Naive thymus-derived CD8-positive, alpha-beta T cell (primary cell): Measurements from ENCODE around the gene WFS1. TPM values are rescaled to one million over a fixed set of nuclear protein-coding genes. Genes with fewer than 3 reads are reported as not detected.

Experiments
- ATAC-seq, 2 donors: fragments of 150-1000 bp; cut with Tn5 transposase in 1 of 2; sonication (Bioruptor Pico), chemical (Tn5 transposase) in 1 of 2; 1 replicate in 1 of 2; 2 replicates in 1 of 2; pipeline ENCODE4 v1.10.0; 2021; ENCODE audit warnings: mild to moderate bottlenecking in 2 of 2, moderate library complexity in 2 of 2
- POLR2A ChIA-PET: fragments of 350-600 bp; sonication (Branson Sonifier 250); formaldehyde crosslinking; loops from one replicate; lab custom pipeline; 2021; ENCODE audit warnings: antibody characterized with exemption; lab: Charles Lee
- DNase-seq, 10 donors: peaks; one replicate each; pipeline versions ENCODE4 v3.0.0 to v3.0.0-alpha.2; 2020 to 2022
- H3K27ac Mint-ChIP-seq, 10 donors: one replicate each; pipeline ENCODE4 v1.8.0; 2020 to 2022; ENCODE audit warnings: mild to moderate bottlenecking in 10 of 10, mixed read lengths in 10 of 10, moderate library complexity in 4 of 10, inconsistent platforms in 1 of 10
- H3K27me3 Mint-ChIP-seq, 5 donors: one replicate each; pipeline ENCODE4 v1.8.0; 2021 to 2022; ENCODE audit warnings: mixed read lengths in 5 of 5
- H3K36me3 Mint-ChIP-seq, 3 donors: one replicate each; pipeline ENCODE4 v1.8.0; 2020 to 2022; ENCODE audit warnings: mixed read lengths in 3 of 3, mild to moderate bottlenecking in 2 of 3, inconsistent platforms in 1 of 3
- H3K4me1 Mint-ChIP-seq, 4 donors: one replicate each; pipeline ENCODE4 v1.8.0; 2021 to 2022; ENCODE audit warnings: mixed read lengths in 4 of 4
- H3K4me3 Mint-ChIP-seq, 10 donors: one replicate each; pipeline ENCODE4 v1.8.0; 2020 to 2022; ENCODE audit warnings: mild to moderate bottlenecking in 10 of 10, mixed read lengths in 10 of 10, moderate library complexity in 6 of 10, inconsistent platforms in 1 of 10
- H3K9me3 Mint-ChIP-seq, 9 donors: one replicate each; pipeline ENCODE4 v1.8.0; 2020 to 2022; ENCODE audit warnings: mixed read lengths in 9 of 9, mild to moderate bottlenecking in 3 of 9, inconsistent platforms in 1 of 9, moderate library complexity in 1 of 9
- polyA plus RNA-seq, 3 donors: library from polyadenylated mRNA; unstranded; fragments of 300-500 nt; fragmentation: Illumina TruSeq; gene quantifications; one replicate each; pipeline ENCODE4 v1.2.3, GENCODE V29; 2021
- total RNA-seq, 8 experiments: library from RNA in 2 of 8; stranded (reverse) in 2 of 8; gene quantifications; one replicate each; pipeline ENCODE4 v1.2.3 and lab custom pipeline; 2021 to 2026

WFS1 gene
- total and polyA plus RNA-seq, 5 experiments from 2014 or later, result 2.9 to 5.9 (median 4.8) TPM

DNA sequence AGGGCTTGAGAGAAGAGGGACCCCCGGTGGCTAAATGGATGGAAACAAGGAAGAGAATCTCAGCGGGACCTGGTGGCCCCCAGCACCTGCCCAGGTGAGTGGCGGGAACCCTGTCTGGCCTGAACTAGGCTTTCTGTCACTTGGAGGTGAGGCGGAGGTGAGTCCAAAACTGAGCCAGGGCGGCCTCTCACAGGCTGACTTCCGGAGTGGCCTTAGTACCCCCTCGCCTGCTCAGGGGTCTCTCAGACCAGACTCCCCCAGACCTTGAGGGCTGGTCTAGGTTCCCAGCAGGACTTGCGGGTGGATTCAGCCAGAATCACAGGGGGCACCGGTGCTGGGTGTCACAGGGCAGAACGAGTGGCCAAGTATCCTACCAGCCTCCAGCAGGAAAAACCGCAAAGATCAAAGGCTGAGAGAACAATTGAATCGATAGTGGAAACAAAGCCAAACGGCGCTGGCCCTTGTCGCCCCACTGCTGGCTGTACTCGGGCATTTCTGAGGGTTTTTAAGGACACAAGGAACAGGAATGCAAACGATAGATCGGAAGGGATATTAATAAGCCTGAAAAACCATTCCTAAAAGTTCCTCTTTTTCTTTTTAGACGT is 67.8 kb downstream of the WFS1 start:
- ATAC-seq (no peak), DNase-seq (no peak)
- Mint-ChIP-seq H3K36me3 (peaks cover 0 to 4% (median 0%) of the 10 kb centered on the region in 3 donors), H3K9me3 (peaks cover 0 to 15% (median 0%) of the 10 kb centered on the region in 9 donors), H3K4me1 (peaks cover 11 to 22% (median 17%) of the 10 kb centered on the region in 4 donors), H3K4me3 (peak overlapping the region in 2 of 10 donors; percentile 55 to 76), H3K27ac (no peak overlapping the region), H3K27me3 (peaks cover 22 to 75% (median 63%) of the 10 kb centered on the region in 5 donors)
- POLR2A ChIA-PET, result no interaction called here

DNA sequence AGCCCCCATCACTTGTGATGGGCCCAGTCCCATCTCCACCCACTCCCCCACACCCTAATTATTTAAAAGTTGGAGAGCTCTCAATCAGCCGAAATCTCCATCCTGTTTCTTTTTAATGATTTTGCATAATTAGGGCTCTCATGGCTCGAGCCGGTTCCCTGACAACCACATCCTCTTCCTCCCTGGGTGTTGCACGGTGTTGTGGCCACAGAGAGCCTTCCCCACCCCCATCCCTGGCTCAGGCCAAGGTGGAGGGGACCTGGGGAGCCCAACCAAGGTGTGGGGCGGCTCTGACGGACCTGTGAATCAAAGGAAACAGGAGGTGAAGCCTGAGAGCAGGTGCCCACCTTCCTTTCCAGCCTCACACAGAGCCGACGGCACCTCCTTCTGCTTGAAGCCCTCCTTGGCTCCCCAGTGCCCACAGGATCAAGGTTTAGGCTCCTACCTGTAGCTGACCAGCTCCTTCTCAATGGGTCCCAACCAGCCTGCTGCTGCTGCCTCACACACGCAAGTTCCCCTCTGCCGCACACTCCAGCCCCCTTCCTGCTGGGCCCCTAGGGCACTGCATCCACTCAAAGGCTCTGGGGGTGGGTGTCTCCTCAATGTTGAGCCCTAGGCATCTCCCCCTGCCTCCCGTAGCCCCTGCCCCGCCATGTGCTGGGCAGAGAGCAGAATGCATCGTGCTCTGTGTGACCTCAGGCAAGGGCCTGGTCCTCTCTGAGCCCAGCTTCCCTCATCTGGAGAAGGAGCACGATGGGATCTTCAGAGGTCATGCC is 68.7 kb downstream of the WFS1 start:
- Mint-ChIP-seq H3K36me3 (no peaks in the 10 kb centered on the region), H3K4me1 (peaks cover 9 to 22% (median 17%) of the 10 kb centered on the region in 4 donors), H3K4me3 (peak overlapping the region in 7 of 10 donors; percentile 1 to 76 (median 24)), H3K9me3 (peaks cover 0 to 10% (median 0%) of the 10 kb centered on the region in 9 donors), H3K27me3 (peaks cover 19 to 68% (median 60%) of the 10 kb centered on the region in 5 donors), H3K27ac (peak overlapping the region in 1 of 10 donors; percentile 31)
- POLR2A ChIA-PET, result no interaction called here
- ATAC-seq (no peak), DNase-seq (no peak)

DNA sequence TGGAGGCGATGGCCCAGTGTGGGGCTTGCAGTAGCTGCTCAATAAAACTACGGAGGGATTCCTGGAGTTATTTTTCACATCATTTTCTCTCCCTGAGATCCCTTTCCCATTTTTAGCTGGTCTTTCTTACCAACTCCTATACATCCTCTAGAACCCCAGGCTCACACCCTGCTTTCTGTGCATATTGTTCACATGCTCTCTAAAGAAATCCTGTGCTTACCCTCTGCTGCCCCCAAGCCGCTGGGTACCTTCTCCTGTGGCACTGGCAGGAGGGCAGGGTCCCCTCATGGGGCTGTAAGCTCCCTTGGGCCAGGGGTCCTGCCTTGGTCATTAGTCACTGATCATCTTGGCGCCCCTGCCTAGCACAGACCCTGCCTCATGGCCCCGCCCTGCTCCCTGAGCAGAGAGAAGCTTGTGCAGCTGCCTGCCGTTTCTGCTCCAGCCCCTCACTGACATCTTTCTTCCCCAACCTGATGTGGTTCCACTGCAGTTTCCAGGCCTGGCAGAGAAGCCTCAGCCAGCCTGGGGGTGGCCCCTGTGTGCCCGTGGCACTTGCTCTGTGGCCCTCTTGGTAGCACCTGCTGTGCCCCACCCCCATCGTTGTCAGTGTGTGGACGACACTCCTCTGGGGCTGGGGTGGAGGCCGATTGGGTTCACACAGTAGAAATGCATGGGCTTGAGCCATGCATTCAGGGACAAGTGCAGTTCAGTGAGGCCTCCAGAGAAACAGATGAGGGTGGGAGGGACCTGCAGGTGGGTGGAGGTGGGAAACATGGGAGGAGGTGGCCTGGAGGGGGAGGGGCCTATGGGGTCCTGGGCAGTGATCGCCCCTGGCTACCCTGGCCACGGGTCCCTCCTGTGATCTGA is 69.5 kb downstream of the WFS1 start:
- Mint-ChIP-seq H3K36me3 (no peaks in the 10 kb centered on the region), H3K4me1 (peaks cover 9 to 22% (median 17%) of the 10 kb centered on the region in 4 donors), H3K27ac (peak overlapping the region in 1 of 10 donors; percentile 24), H3K9me3 (peaks cover 0 to 3% (median 0%) of the 10 kb centered on the region in 9 donors), H3K4me3 (no peak overlapping the region), H3K27me3 (peaks cover 19 to 62% (median 56%) of the 10 kb centered on the region in 5 donors)
- POLR2A ChIA-PET, result no interaction called here
- no peak for DNase-seq
- no peak for ATAC-seq

DNA sequence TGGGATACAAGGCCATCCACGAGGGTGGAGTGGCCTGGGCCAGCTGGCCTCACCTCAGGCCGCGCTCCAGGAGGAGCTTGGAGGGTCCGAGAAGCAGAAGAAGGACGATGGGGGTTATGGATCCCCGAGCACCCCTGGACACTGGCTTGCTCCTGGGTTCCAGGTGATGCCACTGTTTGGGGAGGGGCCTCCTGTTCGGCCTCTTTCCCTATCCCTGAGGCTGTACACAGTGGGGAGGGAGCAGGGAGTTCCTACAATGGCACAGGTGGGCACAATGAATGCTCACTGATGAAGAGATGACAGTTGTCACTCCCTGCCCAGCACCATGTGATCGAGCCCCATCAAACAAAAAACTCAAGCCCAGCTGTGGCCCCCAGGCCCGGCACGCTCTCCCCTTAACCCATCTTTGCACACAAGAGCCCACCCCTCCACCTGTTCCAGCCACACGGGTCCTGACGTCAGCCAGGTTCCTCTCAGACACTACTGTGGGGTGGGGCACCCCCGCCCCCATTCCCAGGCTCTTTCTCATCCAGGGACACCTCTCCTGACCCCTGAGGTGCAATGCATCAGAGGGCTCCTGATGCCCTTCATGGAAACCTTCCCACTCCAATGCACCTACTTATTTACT is 70.3 kb downstream of the WFS1 start:
- DNase-seq, result no peak
- POLR2A ChIA-PET, result no interaction called here
- Mint-ChIP-seq H3K27ac (peak overlapping the region in 1 of 10 donors; percentile 19), H3K36me3 (no peaks in the 10 kb centered on the region), H3K4me1 (peaks cover 9 to 22% (median 17%) of the 10 kb centered on the region in 4 donors), H3K4me3 (no peak overlapping the region), H3K27me3 (peaks cover 17 to 56% (median 52%) of the 10 kb centered on the region in 5 donors), H3K9me3 (no peaks in the 10 kb centered on the region)
- ATAC-seq, result no peak

DNA sequence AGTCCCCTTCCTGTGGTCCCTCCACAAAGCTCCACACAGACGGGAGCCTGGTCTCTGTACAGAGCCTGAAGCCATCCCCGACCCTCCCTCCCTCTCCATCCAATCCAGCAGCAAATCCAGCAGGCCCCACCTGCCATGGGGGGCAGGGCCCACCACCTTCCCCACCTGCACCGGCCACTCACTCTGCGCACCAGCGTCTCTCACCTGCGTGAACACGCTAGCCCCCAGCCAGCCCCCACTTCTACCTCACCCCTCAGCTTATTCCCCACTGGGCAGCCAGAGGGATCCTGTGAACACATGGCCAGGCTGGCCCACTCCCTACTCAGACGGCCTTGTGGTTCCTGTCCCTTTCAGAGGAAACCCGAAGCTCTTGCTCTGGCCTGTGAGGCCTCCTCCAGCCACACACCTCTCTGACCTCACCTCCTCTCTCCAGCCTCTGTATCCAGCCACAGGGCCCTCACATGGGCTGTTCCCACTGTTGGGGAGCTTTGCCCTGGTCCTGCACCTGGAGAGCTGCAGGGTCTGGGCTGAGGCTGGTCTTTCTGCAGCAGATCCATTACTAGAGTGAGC is 70.9 kb downstream of the WFS1 start:
- DNase-seq (no peak), ATAC-seq (no peak)
- Mint-ChIP-seq H3K9me3 (no peaks in the 10 kb centered on the region), H3K27ac (peak overlapping the region in 1 of 10 donors; percentile 19), H3K4me1 (peaks cover 9 to 22% (median 17%) of the 10 kb centered on the region in 4 donors), H3K27me3 (peaks cover 12 to 50% (median 47%) of the 10 kb centered on the region in 5 donors), H3K36me3 (no peaks in the 10 kb centered on the region), H3K4me3 (no peak overlapping the region)
- POLR2A ChIA-PET, result no interaction called here

DNA sequence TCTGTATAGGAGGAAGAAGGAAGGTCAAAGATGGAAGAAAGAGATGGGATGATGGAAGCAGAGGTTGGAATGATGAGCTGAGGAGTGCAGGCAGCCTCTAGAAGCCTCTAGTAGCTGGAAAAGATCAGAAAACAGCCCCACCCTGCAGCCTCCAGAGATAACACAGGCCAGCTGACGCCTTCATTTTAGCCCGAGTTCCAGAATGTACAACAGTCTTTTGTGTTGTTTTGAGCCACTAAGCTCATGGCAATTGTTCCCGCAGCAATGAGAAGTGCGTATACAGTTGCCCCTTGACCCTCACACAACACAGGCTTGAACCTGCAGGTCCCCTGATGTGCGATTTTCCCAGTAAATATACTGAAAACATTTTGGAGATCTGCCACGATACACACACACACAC is 72.0 kb downstream of the WFS1 start:
- H3K27ac Mint-ChIP-seq, result no peak overlapping the region
- H3K4me3 Mint-ChIP-seq, result no peak overlapping the region
- POLR2A ChIA-PET, result interaction anchor here (0.7 kb wide), 1 partner anchor 8 kb away, joined by 4 read pairs; no protein-coding TSS in a partner anchor
- DNase-seq (no peak), ATAC-seq (no peak)
- H3K27me3 Mint-ChIP-seq, result peaks cover 12 to 52% (median 46%) of the 10 kb centered on the region in 5 donors
- peaks cover 9 to 22% (median 17%) of the 10 kb centered on the region in 4 donors for H3K4me1 Mint-ChIP-seq
- peaks cover 0 to 2% (median 0%) of the 10 kb centered on the region in 9 donors for H3K9me3 Mint-ChIP-seq
- no peaks in the 10 kb centered on the region for H3K36me3 Mint-ChIP-seq

DNA sequence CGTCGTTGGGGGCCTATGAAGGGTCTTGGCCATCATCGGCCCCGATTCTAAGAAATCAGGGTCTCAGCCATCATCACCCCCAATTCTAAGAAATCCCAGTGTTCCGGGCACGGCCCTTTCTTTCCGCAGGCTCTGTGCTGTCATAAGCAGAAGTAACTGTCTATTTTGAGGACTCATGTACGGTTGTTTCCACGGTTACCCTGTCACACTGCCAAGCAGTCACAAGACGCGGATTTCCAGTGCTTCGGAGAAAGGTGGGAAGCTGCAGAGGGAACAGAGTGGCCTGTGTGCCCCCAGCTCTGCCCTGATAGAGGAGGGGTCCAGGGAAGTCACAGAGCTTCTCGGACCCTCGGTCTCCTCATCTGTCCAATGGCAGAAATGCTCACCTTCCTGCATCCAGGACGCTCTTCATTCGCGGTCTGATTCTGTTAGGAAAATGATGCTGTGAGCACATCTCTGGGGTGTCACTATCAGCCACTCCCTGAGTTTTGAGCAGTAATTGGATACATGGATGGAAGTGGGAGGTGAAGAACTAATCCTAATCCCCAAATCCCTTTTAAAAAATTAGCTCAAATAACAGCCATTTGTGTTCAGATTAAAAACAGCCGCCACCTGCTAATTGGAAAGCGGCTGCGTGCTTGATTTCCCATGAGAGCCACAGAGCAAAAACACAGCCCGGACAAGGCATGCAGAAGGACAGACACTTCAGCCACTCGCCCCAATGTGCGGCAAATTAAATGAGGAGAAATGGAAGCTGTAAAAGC is 73.1 kb downstream of the WFS1 start:
- Mint-ChIP-seq H3K9me3 (peaks cover 0 to 2% (median 0%) of the 10 kb centered on the region in 9 donors), H3K4me1 (peaks cover 8 to 15% (median 11%) of the 10 kb centered on the region in 4 donors), H3K4me3 (no peak overlapping the region), H3K27ac (peak overlapping the region in 1 of 10 donors; percentile 4), H3K36me3 (no peaks in the 10 kb centered on the region), H3K27me3 (peaks cover 9 to 44% (median 36%) of the 10 kb centered on the region in 5 donors)
- POLR2A ChIA-PET, result interaction anchor here (0.7 kb wide), 1 partner anchor 9 kb away, joined by 4 read pairs; no protein-coding TSS in a partner anchor
- no peak for DNase-seq
- ATAC-seq, result no peak

DNA sequence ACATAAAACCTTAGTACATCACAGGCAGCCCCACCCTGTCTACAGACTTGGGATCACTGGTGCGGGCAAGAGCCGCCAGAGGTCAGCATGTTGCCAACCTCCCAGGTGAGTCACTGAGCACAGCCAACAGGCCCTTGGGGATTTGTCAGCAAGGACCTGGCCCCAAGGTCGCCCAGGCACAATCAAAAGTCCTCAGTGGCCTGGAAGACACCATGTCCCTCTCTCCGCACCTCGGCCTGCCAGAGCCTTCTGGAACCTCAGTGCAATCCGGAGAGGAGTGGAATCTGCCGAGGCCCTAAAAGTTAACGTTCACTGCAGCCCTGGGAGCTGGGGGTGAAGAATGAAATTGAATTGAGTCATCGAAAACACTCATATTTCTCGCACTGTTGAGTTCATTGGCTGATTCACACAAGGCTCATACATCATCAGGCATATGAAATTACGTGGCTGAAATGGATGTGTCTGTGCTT is 74.3 kb downstream of the WFS1 start:
- POLR2A ChIA-PET, result no interaction called here
- H3K4me1 Mint-ChIP-seq, result peaks cover 0 to 4% (median 1%) of the 10 kb centered on the region in 4 donors

DNA sequence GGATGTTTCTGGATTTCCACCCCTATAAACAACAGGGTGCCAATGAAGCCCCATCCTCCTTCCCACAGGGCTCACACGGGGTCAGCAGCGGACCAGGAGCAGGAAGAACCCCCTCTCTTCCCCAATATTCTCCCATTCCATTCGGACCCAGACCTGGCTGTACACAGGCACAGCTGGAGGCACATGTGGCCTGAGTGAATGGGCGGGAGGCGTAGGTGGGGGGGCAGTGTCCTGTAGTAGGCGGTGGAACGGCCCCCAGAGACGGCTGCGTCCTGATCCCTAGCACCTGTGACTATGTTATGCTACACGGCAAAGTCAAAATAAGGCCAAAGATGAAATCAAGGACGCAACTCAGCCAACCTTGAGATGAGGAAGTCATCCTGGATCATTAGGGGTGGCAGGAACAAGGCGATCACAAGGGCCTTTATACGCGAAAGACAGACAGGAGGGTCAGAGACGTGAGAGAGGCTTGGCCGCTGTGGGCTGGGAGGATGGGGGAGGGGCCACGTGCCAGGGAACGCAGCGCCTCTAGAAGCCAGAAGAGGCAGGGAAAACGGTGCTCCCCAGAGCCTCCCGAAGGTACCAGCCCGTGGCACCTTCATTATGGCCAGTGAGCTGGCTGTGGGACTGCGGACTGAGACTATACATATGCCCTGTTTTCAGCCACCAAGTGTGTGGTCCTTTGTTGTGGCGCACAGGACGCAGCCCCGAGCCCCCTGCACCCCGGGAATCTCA is 75.6 kb downstream of the WFS1 start:
- H3K4me1 Mint-ChIP-seq, result no peaks in the 10 kb centered on the region
- ATAC-seq, result no peak
- peaks cover 0 to 2% (median 0%) of the 10 kb centered on the region in 9 donors for H3K9me3 Mint-ChIP-seq
- H3K4me3 Mint-ChIP-seq, result no peak overlapping the region
- H3K27ac Mint-ChIP-seq, result no peak overlapping the region
- no peaks in the 10 kb centered on the region for H3K36me3 Mint-ChIP-seq
- H3K27me3 Mint-ChIP-seq, result peaks cover 3 to 32% (median 27%) of the 10 kb centered on the region in 5 donors
- DNase-seq, result no peak
- POLR2A ChIA-PET, result no interaction called here

More for the DNA sequence above, 74.3 kb downstream of the WFS1 start:
- ATAC-seq (no peak), DNase-seq (no peak)
- H3K9me3 Mint-ChIP-seq, result peaks cover 0 to 2% (median 0%) of the 10 kb centered on the region in 9 donors
- H3K27me3 Mint-ChIP-seq, result peaks cover 3 to 38% (median 30%) of the 10 kb centered on the region in 5 donors
- H3K4me3 Mint-ChIP-seq, result no peak overlapping the region
- no peaks in the 10 kb centered on the region for H3K36me3 Mint-ChIP-seq
- H3K27ac Mint-ChIP-seq, result no peak overlapping the region

DNA sequence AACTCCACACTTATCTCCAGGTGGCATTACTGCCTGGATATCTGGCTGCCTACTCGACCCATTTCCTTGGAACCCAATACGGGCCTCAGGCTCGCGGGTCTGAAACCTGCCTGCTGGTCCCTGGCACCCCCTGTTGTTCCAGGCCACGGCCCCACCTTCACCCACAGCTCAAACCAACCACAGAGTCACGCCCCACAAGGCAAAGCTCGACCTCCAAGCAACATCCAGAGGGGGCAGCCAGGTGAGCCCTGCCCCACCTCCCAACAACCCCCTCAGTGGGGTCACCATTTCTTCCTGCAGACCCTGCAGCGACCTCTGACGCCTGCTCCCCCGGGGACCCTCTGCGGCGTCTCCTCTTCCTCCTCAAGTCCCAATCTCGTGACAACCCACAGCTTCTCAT is 76.2 kb downstream of the WFS1 start:
- peaks cover 0 to 2% (median 0%) of the 10 kb centered on the region in 9 donors for H3K9me3 Mint-ChIP-seq
- ATAC-seq (no peak), DNase-seq (no peak)
- POLR2A ChIA-PET, result no interaction called here
- H3K27ac Mint-ChIP-seq, result no peak overlapping the region
- peaks cover 3 to 27% (median 25%) of the 10 kb centered on the region in 5 donors for H3K27me3 Mint-ChIP-seq
- H3K4me3 Mint-ChIP-seq, result no peak overlapping the region
- no peaks in the 10 kb centered on the region for H3K36me3 Mint-ChIP-seq
- no peaks in the 10 kb centered on the region for H3K4me1 Mint-ChIP-seq
